HFFc6 (cell line): ENCODE data around the gene FUT4. TPM values are rescaled to one million over a fixed set of nuclear protein-coding genes. Genes with fewer than 3 reads are reported as not detected.
A peak's percentile ranks its signal among the peaks of the same experiment; 100 is the strongest.

Experiments
- DNase-seq: peaks from one replicate; pipeline ENCODE4 v3.0.0-alpha.2; 2018
- H3K27ac Mint-ChIP-seq: 2 replicates; pipeline ENCODE4 v1.8.0; 2020; ENCODE audit warnings: mild to moderate bottlenecking, mixed read lengths
- H3K27me3 Mint-ChIP-seq: 2 replicates; pipeline ENCODE4 v1.8.0; 2021; ENCODE audit warnings: mild to moderate bottlenecking, moderate library complexity, mixed read lengths; ENCODE audit not compliant: insufficient read depth
- H3K36me3 Mint-ChIP-seq: 2 replicates; pipeline ENCODE4 v1.8.0; 2021; ENCODE audit warnings: low read depth, mixed read lengths
- H3K4me1 Mint-ChIP-seq: 2 replicates; pipeline ENCODE4 v1.8.0; 2020; ENCODE audit warnings: low read depth, mixed read lengths
- H3K4me3 Mint-ChIP-seq: 2 replicates; pipeline ENCODE4 v1.8.0; 2020; ENCODE audit warnings: mild to moderate bottlenecking, moderate library complexity, mixed read lengths
- H3K9me3 Mint-ChIP-seq: 2 replicates; pipeline ENCODE4 v1.8.0; 2020; ENCODE audit warnings: mild to moderate bottlenecking, mixed read lengths
- total RNA-seq, 6 experiments: library from RNA; stranded (reverse); fragmentation: NEBNext Ultra II Directional; extraction: Animal tissue kit (Norgen Biotek cat#: 25700); gene quantifications; 2 replicates in 1 of 6; 3 replicates in 5 of 6; pipeline ENCODE4 v1.2.3, GENCODE V29; 2021
- TF ChIP-seq, protein P1 (sequence below): fragments of 200-600 bp; sonication (generic); IDR thresholded peaks from 2 replicates; pipeline ENCODE4 v1.5.0; 2021; ENCODE audit warnings: antibody characterized with exemption, mild to moderate bottlenecking

The FUT4 gene
- total RNA-seq, 6 experiments from 2014 or later = 0.85 to 3.3 (median 3.0) TPM

DNA sequence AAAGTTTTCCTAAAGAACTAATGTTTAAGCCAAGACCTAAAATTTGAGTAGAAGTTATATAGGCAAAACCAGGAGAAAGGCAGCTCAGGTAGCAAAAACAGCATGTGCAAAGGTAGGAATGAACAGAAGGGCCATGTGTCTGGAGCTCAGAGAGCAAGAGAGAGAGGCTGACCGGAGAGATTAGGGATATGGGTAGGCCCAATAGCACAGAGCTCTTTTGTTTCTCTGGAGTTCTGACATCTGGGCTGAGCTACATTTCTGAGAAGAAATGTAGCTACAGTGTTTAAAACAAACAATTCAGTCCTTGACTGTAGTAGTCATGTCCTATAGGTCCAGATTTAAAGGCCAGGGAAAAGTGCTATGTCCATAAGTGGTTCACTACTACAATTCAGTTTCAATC lies 27.0 kb upstream of the FUT4 start:
- no peaks in the 10 kb centered on the region for H3K9me3 Mint-ChIP-seq
- TF ChIP-seq, protein P1, sequence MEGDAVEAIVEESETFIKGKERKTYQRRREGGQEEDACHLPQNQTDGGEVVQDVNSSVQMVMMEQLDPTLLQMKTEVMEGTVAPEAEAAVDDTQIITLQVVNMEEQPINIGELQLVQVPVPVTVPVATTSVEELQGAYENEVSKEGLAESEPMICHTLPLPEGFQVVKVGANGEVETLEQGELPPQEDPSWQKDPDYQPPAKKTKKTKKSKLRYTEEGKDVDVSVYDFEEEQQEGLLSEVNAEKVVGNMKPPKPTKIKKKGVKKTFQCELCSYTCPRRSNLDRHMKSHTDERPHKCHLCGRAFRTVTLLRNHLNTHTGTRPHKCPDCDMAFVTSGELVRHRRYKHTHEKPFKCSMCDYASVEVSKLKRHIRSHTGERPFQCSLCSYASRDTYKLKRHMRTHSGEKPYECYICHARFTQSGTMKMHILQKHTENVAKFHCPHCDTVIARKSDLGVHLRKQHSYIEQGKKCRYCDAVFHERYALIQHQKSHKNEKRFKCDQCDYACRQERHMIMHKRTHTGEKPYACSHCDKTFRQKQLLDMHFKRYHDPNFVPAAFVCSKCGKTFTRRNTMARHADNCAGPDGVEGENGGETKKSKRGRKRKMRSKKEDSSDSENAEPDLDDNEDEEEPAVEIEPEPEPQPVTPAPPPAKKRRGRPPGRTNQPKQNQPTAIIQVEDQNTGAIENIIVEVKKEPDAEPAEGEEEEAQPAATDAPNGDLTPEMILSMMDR = no peak
- peaks cover 20% of the 10 kb centered on the region for H3K27me3 Mint-ChIP-seq
- peaks cover 17% of the 10 kb centered on the region for H3K4me1 Mint-ChIP-seq
- no peak overlapping the region for H3K27ac Mint-ChIP-seq
- DNase-seq = no peak
- H3K4me3 Mint-ChIP-seq = no peak overlapping the region
- H3K36me3 Mint-ChIP-seq = no peaks in the 10 kb centered on the region

DNA sequence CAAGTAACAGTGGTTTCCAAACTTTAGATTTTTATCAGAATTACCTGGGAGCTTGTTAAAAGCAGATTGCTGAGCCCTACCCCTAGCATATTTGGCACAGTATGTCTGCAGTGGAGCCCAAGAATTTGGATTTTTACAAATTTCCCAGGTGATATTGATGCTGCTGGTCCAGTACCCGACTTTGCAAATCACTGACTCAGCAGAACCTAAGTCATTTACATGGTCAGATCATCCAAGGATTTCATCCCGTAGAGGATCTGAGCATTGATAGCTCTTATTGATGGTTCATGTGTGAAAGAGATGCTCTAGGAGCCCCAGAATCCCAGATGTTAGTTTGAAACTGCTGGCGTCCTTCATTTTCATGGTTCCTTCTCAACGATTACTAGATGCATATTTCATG lies 25.4 kb upstream of the FUT4 start:
- Mint-ChIP-seq H3K36me3 (no peaks in the 10 kb centered on the region), H3K27ac (no peak overlapping the region), H3K27me3 (peaks cover 16% of the 10 kb centered on the region), H3K4me3 (no peak overlapping the region), H3K4me1 (peaks cover 1% of the 10 kb centered on the region), H3K9me3 (no peaks in the 10 kb centered on the region)
- DNase-seq = no peak
- TF ChIP-seq, protein P1 = no peak

DNA sequence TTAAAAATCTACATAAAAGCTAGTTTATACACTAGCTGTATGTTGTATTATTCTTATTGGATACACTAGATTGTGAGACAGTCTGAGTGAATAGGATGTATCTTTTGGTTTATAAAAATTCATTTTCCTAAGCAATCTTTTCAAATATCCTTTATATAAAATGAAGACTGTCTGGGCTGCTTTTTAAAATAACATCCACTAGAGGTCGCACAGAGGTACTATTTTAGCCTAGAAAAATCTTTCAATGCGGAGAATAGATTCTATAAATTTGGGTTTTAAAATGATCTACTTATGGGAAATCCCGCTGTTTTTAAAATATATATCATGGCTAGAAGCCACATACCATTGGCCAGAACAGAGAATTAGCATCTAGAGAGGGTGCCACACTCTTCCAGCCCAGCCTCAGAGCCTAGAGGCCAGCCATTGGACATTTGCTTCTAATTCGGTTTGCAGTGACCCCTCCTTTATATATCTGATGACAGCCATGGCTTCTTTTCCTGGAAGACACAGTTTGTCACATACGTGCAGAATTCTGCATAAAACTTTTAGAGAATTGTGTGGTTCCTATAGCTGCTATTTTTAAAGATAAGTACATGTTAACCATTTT lies 24.1 kb upstream of the FUT4 start:
- Mint-ChIP-seq H3K36me3 (no peaks in the 10 kb centered on the region), H3K9me3 (no peaks in the 10 kb centered on the region), H3K27ac (no peak overlapping the region), H3K27me3 (peaks cover 20% of the 10 kb centered on the region), H3K4me1 (no peaks in the 10 kb centered on the region), H3K4me3 (no peak overlapping the region)
- TF ChIP-seq, protein P1 = peak; percentile 89
- peak; percentile 25 for DNase-seq

DNA sequence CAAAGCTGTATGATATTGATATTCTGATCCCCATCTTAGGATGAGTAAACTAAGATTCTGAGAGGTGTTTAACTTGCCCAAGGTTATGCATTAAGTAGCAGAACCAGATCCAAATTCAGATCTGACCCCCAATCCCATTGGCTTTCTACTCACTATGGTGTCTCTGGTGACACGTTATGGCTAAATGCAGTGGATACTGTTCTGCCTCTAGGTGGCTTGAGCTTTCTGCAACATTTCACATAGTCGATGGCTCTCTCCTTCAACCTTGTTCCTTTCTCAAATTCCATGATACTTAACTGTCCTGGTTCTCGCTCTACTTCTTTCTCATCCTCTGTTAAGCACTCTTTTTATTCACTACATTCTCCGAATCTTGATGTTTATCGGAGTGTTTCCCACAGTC lies 22.0 kb upstream of the FUT4 start:
- TF ChIP-seq, protein P1 = peak; percentile 77
- Mint-ChIP-seq H3K27ac (no peak overlapping the region), H3K9me3 (no peaks in the 10 kb centered on the region), H3K4me1 (peaks cover 10% of the 10 kb centered on the region), H3K4me3 (no peak overlapping the region), H3K36me3 (no peaks in the 10 kb centered on the region), H3K27me3 (peaks cover 8% of the 10 kb centered on the region)
- peak; percentile 32 for DNase-seq

DNA sequence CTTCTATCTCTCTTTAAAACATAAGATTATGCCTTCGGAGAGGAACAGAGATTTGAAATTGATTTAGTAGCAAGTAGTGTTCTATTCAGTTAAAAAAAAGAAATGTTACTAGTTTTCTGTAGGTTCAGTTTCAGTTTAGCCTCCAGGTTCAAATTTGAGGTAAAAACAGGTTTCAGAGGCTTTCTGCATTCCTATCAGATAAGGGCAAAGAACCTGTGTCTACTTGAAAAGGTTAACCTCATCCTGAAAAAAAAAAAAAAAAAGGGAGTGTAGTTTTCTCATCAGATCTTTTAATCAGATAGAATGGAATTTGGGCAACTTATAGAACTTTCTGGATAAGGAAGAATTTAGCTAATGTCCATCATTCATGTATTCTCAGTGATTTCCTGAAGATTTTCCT lies 19.4 kb upstream of the FUT4 start:
- H3K27ac Mint-ChIP-seq = no peak overlapping the region

More for the DNA sequence above, 19.4 kb upstream of the FUT4 start:
- DNase-seq = no peak
- Mint-ChIP-seq H3K36me3 (no peaks in the 10 kb centered on the region), H3K4me1 (peaks cover 14% of the 10 kb centered on the region), H3K27me3 (peaks cover 8% of the 10 kb centered on the region), H3K4me3 (no peak overlapping the region), H3K9me3 (no peaks in the 10 kb centered on the region)
- TF ChIP-seq, protein P1 = no peak
